HG03108 (cell line): ENCODE results near the gene IL1A.
A peak's percentile ranks its signal among the peaks of the same experiment; 100 is the strongest.

Experiments used
- ATAC-seq: cut with Tn5 transposase; IDR thresholded peaks from one replicate; pipeline ENCODE4 v1.9.1; 2021; ENCODE audit warnings: moderate library complexity; ENCODE audit not compliant: unreplicated experiment

The IL1A gene

DNA sequence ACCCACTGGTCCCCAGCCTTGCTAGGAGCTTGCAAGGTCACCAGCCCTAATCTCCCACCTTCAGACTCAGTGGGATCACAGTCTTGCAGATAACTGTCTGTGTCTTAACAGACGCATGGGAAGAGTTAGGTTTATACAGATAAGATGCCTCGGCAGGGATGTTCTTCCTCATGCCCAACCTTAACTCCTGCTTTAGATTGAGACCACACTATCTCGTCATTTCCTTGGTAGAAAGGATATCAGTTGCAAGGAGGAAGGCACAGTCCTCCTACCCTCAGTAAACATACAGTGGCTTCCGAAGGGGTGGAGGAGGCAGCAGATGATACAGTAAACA, 56.3 kb downstream of the IL1A start:
- no peak for ATAC-seq

DNA sequence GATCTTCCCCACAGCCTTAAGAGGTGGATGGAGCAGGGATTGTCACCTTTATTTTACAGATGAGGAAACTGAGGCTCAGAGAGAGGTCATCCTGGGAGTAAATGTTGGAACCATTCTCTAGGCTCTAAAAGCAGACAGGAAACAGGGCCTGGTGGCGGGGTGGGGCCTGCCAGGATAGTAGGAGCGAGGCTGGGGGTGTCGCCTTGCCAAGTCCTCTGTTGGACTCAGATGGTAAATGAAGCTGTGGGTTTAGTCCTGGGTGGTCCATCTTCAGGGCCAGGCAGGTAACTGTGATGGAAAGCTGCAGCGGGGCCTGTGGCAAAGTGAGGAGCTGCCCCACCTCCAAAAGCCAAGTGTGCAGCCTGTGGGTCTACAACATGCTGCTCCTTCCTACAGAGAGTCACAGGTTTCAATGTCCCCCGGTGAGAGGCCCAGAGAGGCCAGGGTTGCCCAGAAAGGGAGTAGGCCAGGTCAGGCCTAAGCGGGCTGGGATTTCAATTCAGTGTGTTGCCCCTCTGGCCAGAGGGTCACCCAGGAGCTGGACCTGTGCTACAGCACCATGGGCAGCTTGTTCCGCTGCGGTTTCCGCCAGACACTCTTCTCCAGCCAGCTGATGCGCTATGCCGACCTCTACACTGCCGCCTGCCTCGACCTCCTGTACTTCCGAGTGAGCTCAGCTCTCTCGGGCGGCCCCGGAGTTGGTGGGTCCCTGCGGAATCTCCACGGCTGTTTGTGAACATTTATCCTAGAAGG, 56.8 kb downstream of the IL1A start:
- no peak for ATAC-seq

DNA sequence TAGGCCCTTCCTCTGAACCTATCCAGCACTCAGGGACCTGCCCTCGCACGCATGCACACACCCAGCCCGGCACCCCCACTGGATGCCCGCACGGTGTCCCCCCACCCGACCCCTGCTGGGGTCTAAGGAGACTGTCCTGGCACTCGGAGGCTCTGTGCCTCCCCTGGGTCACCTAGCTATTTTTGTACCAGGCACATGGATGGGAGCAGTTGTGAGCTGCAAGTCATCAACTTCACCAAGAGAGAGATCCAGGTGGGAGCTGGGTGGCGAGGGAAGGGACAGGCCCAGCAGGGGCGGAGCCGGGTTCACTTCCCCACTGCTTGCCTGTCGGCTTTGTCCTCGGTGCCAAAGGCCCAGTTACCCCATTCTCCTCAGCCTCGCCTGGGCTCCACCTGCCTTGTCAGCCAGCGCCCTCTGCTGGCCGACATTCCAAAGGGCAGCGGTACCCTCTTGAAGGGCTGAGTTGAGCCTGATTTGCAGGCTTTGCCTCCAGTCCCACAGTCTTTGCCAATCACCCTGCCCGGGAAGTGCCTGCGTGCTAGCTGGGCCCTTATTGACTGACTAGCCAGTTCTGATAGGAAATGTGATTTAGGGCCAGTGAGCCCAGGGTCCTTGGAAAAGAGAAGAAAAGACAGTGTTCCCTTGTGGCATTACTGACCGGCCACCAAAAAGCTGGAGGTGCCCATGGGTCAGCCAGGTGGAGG, 57.7 kb downstream of the IL1A start:
- peak; percentile 55 for ATAC-seq

DNA sequence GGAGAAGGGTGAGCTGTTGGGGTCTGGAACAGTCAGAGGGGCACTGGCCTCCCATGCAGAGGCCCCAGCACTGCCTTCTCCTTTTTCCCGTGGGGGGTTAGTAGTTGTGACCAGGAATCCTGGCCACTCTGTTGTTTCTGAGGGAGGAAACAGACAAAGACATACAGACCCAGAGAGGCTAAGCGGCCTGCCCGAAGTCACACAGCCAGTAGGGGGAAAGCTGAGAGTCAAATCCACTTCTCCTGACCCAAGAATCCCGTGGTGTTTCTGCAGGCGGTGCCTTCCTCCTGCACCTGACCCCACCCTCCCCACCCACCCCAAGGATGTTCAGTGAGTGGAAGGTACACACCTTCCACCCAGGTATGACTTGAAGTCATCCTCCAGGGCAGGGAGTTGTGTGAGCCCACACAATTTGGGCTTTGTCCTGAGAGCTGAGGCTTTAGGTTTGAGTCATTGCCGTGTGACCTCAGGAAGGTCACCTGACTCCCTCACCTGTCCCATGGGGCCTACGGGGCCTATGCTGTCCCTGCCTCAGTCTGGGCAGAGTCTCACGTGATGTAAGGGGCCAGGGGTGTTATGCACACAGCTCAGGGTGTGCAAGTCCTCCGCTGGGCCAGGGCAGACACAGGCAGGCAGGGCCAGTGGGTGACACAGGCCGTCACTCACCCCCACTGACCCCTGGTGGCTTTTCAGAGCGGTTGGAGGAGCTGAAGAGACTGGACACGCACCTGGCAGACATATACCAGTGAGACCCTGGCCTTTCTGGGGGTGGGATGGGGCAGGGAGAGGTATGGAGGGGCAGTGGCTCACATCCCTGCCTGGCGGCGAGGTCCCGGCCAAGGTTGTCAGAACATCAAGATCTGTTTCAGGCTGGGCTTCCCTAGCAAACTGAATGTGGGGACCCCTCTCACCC, 58.5 kb downstream of the IL1A start:
- peak; percentile 48 for ATAC-seq

DNA sequence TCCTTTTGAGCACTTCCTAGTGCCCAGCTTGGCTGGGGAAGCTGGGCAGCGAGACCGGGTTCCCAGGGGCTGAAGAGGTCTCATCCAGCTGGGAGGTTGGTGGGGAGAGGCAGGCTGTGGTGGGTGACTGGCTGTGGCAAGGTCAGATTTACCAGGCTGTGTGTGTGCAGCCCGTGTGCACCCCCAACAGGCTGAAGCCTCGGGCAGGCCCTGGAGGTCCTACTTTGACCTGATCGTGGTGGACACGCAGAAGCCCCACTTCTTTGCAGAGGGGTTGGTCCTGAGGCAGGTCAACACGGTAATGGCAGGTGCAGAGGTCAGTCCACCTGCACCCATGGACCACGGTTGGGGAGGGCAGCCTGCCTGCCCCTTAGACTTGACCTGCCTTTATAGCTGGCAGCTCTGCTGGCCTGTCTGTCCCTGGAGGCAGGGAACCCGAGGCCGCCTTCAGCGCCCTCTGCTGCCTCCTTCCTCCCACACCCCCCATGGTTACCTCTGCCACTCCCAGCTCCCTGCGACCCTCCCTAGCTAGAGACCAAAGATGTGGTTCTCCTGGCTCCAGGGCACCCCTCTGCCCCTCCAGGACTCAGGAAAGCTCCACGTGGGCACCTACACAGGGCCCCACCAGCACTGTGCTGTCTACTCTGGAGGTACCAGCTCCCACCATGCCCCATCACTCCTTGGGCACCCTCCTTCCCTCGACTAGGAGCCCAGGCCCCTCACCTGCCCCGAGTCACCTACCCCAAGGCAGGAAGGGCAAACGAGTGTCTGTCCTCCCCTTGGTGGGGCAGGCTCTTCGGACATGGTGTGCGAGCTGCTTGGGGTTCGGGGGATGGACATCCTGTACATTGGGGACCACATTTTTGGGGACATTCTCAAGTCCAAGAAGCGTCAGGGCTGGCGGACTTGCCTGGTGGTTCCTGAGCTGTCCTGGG, 59.4 kb downstream of the IL1A start:
- ATAC-seq = no peak

DNA sequence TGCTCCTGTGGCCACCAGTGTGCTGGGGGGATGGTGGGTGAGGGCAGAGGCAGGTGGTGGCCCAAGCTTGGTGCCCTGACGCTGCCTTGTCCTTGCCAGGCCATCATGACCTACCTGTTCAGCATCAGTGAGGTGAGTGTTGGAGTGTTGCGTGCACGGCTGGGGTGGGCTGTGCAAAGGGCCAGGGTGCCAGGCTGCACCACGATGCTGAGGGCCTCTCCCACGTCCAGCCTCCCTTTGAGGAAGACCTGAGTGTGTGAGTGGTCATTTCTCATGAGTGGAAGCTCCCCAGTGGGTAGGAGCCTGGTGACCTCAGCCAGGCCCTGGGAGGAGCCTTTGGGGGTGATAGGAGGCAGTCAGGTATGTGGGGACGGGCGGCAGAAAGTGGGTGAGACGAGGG, 60.3 kb downstream of the IL1A start:
- no peak for ATAC-seq
